Measurements from ENCODE around the gene HOXA4.
A peak's percentile ranks its signal among the peaks of the same experiment; 100 is the strongest.

The HOXA4 gene

DNA sequence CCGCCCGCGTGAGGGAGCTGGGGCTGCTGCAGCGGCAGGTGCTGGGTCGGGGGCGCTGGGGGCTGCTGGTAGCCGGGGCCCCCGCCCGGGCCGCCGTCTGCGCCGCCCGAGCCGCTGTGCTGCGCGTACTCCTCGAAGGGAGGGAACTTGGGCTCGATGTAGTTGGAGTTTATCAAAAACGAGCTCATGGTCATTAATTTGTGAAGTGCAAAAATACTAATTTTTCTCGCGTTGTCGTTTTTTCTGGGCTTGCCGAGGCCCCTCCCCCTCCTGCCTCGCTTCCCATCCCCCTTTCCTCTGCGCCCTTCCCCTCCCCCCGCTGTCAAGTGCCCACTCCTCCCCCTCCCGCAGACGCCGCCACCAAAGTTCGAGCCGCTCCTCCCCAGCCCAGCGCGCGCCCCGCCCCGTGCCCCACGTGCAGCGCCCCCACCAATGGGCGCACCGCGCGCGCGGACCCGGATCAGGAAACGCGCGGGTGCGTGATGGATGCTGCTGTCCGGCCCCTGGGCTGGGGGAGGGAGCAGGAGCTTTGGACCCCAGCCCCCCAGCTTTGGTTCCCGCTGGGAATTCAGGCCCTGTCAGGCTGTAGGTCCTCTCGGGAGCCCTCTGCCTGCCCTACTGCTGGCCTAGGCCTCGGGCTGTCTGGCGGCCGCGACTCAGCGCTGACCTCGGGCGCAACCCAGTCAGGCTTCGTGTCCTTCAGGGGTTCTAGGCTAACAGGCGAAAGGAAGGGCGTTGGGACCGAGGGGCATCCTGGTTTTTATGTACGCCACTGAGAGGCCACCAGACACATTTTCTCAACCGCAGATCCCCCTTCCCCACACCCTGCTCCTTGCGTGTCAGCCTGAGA is at the start of gene HOXA4:
Gene HOXA4, minus strand, starts transcription at position 218 of the 850 bp plus-strand sequence. Its CDS starts 24 bp downstream, at position 194.
- DNase-seq: peak; percentile 95

DNA sequence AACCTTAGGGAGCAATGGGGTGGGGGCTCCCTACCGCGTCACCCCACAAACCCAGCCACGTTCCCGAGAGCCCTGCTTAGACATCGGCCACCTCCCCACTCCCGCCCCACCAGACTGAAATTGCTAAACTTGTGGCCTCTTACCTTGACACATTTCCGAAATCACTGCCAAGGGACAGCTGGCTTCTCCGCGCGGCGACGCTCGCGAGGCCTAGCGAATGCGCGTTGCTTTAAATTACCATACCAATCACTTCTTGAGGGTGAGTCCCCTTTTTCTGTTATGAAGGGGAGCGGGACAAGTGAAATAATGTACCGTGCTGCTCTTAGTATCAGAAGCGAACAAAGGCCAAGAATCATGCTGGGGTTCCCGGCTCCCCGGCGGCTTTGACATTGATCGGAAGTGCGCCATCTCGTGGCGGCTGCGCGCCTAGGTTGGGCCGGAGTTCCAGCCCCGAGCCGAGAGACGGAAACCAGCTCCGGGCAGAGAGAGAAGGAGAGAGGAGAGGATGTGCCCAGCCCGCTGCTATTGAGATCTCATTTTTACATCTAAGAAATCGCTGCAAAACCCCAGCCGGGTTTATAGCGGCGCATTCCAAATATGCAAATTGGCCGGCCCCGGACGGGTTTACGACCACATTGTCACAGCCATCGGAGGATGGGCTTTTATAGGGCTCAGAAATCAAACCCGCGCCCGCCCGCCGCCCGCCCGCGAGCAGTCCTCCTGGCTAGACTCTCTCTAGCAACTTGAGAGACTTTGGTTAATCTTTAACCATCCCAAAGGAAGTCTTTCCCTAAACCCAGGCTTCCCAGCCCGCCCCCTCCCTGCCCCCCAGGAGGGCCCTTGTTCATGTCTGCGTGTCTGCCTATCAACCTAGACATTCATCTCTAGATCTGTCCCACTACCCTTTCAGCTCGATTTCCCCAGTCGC is 49.2 kb upstream of the HOXA4 start:
- peak; percentile 95 for DNase-seq

DNA sequence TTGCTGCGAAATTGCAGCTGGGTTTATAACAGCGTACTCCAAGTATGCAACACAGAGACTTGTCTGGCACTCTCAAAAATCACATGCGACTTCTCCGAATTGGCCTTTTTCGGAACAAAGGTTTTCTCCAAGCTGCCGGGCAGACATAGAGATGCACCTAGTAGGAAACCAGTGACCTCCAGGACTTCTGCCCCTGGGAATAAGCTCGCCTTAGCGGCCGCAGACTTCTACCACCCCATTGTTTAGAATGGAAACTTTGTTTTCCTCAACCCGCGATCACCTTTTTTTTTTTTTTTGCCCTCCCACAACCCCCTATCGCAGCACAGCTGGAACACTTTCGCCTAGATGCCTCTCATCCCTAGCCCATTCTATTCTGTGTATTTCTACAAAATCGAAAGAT is 48.5 kb upstream of the HOXA4 start:
- DNase-seq: peak; percentile 61

DNA sequence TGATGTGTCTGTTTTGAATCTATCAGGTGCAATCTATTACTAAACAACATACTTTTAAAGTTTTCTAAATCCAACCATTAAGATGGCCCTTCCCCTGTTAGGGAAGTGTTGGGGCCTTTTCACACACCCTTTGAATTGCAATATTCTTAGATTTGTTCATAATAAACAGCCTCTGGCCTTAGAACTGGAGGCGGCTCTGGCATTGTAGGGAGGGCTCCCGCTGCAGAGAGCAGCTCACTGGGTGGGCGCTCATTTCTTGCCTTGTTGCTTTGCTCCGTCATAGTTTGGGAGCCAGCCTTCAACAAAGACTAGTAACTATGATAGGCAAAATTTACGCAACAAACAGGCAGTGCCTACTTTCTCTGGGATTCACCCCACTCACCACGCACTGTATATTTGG is 47.8 kb upstream of the HOXA4 start:
- DNase-seq: peak; percentile 61

DNA sequence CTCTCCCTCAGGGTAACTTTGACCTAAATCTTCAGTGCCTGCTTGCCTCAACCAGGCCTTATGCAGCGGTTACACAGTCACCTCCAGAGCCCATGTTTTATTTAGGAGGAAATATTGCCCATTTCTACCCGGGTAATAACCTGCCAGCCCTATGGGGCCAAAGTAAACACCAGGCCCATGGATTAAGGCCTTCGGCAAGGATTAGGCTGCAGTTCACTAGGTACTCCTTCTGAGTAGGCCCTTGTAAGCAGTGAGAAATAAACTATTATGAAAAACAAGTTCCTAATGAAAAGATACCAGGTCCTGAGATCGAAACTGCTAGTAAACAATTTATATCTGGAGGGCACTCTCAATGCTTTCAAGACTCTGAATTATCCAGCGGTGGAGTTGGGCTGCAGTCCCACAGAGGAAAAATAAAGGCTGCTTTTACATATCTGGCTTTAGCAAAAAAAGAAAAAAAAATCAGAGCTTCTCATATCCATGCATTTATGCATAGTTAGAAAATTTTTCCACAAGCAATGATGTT is 47.3 kb upstream of the HOXA4 start:
- DNase-seq: peak; percentile 48

DNA sequence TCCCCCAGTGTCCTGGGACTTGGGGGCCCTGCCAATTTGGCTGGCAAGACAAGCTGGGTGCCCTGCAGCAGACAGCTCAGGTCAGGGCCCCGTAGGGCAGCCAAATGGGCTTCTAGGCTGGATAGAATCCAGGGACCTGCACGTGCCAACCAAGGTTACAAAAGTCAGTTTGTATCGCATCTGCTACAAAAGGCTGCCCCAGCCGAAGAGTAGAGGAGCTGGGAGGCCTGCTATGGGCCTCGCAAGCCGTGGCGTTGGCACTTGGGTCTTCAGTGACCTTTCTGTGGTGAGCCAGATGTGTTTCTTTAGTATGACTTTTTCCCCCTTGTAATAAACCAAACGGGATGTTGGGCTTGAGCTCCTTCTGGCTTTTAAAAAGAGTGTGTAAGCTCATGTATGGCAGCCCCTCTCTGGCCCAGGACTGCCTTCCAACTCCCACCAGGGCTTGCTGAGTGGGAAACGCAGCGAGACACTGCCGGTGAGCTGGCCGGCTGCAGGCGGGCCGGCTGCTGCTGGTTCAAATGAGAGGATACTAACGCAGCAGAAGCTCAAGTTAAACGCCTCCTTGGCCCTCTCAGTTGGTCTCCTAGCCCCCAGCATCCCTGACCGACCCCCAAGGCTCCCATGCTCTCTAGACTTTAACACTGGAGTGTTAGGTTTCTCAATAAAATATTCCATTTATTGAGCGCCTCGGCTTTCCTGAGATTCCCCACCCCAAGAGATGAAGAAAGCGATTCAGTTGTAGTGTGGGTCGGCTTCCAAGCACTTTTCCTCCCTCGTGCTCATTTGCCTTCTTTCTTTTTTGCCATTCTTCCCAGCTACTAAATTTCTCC is 46.6 kb upstream of the HOXA4 start:
- DNase-seq: peak; percentile 62

DNA sequence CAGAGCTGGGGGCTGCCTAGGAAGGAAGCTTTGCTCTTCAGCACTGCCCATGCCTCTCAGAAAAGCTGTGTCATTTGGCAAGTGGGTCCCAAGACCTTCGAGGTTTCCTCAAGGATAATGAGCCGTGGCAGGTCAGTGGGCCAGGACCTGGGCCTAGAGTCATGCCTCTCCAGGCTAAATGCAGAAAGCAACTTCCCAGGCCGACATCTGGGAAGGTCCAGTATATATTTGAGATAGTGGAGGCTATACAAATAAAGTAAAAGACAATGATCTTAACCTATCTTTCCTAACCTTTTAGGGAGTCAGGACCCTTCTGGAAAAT is 45.9 kb upstream of the HOXA4 start:
- no peak for DNase-seq

DNA sequence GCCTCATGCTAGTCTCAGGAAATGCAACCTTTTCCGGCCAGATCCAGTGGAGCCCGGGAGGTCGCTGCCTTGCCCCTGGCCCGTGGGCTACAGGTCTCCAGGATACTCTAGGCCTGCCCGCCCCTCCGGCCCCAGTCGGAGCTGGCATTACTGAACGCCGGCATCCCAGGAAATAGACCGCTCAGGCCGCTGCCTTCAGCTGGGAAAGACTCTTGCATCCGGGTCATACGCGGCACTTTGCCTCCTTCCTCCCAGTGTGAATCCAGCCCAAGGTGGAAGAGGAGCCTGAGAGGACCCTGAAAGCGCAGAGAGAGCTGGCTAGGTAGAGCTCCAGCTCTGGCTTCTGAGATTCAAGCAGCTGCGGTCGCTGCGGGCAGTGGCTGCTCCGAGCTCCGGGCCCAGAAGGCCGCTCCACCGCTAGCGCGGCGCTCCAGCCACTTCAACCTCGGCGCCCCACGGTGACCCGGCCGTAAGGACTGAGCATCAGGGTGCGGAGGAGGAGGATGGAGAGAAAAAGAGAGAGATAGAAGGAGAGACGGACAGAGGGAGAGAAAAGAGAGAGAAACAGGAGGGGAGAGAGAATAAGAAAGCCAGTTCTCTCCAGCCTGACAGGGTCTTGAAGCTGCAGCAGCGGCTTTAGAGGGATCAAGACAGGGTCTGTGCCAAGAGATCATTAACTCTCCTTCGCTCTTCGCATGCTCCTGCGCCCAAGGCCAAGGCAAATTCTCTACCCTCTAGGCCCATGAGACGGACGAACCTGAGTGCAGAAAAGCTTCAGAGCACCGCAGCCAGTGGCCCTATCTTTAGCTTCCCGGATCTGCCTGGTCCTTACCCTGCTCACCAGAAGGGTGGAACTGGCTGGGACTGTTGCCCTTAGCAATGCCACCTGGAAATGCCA is 45.3 kb upstream of the HOXA4 start:
- DNase-seq: peak; percentile 77

DNA sequence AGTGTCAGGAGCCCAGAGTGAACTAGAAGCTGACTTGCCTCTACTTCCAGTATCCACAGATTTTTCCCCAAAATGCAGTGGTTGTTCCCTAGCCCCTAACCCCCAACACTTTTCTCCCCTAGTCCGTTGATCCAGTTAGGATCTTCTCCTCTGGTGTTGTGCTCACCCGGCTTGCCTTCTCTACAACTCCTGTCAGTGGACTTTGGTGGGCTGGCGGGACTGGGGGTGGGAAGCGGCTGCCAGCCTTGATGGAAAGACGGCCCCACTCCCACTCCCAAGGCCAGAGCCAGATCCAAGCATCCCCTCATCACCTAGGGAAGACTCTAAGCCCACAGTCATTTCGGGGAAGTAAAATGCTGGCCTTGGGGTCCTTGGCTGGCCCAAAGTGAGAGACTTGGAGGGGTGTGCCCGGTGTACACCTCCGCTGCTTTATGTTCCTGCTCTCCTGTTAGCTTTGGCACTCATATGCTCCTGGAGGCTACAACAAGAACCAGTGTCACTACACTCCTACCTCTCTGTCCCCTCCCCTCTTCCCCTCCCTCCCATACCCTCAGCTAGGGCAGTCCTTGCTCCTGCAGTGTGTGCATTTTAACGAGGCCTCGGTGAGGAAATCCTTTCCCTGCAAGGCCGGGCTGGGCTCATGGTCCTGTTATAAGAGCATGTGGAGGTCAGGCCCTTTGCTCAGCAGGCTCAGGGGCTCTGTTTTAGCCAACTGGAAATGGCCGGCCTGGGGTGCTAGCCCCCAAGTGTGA is 44.5 kb upstream of the HOXA4 start:
- peak; percentile 83 for DNase-seq

DNA sequence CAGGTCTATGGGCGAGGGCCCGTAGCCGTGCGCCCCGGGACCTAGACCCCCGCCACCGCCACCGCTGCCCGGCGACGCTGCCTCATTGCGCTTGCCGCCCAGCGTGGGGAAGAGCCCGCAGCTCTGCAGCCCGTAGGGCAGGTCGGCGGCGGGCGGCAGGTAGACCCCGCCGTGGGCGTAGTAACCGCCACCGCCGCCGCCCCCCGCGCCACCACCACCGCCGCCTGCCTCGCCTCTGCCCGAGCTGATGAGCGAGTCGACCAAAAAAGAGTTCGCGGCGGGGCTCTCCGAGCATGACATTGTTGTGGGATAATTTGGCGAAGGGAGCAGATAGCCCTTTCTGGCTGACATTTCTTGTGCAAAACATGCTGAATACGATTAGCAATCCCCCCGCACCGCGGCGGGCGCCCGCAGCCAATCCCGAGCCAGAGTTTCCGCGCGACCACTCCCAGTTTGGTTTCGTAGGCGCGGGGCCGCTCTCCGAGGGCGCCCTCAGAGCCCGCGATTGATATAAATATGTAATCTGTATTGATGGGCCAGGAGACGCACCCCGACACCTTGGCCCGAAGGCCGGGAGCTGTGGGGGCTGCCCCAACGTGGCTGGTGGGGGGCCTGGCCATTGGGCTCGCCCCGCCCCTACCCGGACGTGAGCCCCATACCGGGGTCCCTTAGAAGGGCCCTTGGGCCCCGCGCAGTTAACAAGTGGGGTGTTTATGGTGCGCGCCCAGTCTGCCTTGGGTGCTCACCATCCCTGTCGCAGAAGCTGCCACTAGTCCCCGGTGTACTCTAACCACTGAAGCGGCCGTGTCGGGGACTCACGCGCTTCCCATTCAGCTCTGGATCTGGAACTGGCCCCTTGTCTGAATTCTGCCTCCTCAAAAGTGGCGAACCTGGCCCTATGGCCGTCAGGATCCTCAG is 43.7 kb upstream of the HOXA4 start, which contains the start of gene HOXA10:
Gene HOXA10, minus strand, starts transcription at position 365 of the 918 bp plus-strand sequence. Its CDS starts 14 bp downstream, at position 351.
- DNase-seq: peak; percentile 90

DNA sequence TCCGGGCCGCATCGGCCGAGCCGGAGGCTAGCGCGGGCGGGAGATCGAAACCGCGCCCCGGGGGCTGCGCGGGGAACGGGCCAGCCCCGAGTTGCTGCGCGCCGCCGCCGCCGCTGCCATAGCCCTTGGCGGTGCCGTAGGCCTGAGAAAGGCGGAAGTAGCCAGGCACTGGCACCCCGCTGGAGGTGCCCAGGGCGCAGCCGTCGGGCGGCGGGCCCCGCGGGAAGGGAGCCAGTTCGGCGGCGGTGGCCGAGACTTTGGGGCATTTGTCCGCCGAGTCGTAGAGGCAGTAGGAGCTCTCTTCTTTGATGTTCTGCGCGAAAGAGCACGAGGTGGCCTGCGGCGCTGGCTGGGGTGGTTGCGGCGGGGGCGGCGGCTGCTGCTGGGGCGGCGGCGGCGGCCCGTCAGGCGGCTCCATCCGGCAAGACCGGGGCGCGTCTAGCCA is 43.0 kb upstream of the HOXA4 start:
- peak; percentile 66 for DNase-seq

DNA sequence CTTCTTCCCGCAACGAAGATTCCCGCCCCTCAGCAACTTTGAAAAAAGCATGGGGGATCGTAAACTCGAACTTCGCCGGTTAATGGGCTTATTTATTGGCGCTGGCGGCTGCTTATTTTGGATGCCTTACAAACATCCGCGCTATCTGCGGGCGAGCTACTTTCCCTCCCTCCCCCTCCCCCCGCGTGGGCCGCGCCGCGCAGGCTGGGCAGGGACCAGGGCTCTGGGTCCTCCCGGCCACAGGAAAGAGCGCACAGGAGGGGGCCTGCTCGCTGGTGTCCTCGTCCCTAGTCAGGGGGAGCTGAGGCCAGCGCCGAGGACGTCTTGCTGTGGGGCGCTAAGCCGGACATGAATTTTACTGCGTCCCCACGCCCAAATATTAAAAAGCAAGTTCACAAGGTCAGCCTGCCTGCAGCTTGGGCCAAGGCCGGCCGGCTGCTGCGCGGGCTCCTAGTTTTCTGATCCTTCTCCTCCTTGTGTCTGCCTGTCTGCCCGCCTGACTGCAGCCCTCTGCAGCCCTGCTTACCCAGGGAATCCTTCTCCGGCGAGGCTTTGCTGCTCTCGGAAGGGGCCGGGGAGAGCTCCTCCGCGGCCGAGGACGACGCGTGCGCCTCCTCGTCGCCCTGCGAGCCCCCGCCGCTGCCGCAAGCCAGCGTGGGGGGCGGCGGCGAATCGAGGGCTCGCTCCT is 42.4 kb upstream of the HOXA4 start:
- peak; percentile 87 for DNase-seq

DNA sequence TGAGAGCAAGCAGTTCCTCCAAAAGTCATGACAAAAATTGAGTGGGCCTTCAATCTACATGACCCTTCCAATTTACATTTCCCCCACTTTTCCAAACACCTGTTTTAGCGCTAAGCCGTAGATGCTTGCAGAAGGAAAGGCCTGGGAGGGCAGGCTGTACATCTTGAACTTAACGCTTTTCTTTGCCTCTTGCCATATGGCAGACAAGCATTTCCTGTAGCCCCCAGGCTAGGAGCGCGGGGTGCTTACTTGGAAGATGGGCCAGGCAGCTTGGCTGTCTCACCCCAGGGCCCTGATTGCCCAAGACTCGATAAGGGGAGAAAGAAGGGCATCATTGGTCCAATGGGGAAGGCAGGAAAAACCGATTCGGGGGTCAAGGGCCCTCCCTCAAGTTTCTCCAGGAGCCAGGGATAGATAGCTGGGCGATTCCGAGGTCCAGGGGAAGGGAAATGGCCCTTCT is 41.8 kb upstream of the HOXA4 start:
- peak; percentile 69 for DNase-seq

DNA sequence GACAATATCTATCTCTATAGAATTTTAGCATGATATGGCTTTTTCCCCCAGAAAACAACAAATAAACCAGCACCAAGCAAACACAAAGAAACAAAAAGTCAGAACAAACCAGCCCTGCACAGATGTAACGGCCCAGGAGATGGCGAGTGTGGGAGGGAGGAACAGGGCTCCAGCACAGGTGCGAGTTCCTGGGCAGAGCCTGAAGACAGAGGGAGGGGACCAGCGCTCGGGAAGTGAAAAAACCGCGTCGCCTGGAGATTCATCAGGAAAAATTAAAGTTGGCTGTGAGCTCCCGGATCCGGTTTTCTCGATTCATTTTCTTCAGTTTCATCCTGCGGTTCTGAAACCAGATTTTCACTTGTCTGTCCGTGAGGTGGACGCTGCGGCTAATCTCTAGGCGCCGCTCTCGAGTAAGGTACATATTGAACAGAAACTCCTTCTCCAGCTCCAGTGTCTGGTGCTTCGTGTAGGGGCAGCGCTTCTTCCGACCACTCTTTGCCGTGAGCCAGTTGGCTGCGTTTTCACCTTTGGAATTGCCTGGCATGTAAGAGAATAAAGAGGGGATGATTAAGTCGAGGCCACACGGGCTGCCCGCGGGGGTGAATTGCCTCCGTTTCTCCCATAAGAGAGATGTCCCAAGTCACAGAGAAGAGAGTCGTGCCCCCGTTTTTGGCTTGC is 41.2 kb upstream of the HOXA4 start:
- DNase-seq: peak; percentile 79

DNA sequence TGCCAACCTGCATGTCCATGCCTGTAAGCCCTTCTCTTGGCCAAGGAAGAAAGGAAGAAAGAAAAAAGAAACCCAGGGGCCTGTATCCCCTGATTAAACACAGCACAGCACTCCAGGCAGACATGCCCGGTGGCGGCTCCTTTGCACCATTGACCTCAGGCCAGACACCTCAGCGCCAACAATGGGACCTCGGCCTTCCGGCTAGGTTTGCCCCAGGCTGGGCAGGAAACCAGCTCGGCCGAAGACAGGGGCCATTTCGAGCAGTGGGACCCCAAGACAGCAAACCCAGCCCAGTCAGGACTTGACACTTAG is 40.7 kb upstream of the HOXA4 start:
- DNase-seq: peak; percentile 77

DNA sequence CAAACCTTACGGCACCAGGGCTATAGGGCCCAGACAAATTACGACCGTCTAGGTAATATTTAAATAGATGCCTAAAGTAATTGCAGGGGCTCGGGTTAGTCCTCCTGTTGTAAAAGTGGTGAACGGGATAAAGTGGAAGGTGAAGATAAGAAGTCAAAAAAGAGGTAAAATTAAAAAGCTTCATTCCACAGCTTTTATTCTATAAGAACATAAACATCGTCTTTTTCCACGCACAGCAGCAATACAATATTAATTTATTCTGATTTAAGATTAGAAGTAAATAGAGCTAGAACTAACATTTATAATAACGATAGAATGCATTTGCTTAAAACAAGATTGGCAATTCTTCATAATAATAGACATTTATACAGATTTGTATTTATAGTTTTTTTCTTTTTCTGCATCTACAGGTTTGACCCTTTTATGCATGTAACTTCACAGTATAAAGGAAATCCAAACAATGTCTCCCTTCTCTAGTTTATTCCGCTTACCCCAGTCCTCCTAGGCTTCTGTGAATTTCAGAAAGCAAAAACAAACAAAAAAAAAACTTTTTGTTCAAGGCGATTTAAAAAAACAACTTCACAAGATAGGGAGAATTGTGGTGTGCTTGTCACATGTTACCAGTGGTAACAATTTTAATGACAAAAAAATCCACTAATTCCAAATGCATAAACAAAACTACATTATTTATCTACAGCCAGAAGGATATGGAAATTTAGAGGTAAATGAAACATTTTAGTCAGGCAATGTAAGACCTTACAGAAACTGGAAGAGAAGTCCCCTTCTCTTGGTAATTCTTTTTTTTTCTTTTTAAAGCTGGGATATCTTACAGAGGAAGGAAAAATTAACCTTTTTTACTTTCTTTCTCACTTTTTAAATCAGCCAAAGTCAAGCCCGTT is 40.1 kb upstream of the HOXA4 start:
- DNase-seq: no peak

Measured in right forelimb (tissue), 1 donor.